CD8-positive, alpha-beta memory T cell (primary cell): ENCODE data around the gene PRRT3. TPM values are rescaled to one million over a fixed set of nuclear protein-coding genes. Genes with fewer than 3 reads are reported as not detected.
"Not testable (repeated sequence)": the region's sequence is repeated elsewhere in the genome, so short reads cannot be mapped to it uniquely, and the experiment has no call there.

Experiments
- CTCF ChIA-PET: fragments of 350-600 bp; sonication (Branson Sonifier 250); formaldehyde crosslinking; loops from one replicate; lab custom pipeline; 2021; ENCODE audit warnings: antibody characterized with exemption; lab: Charles Lee
- POLR2A ChIA-PET: fragments of 350-600 bp; sonication (Branson Sonifier 250); formaldehyde crosslinking; loops from one replicate; lab custom pipeline; 2021; ENCODE audit warnings: antibody characterized with exemption; lab: Charles Lee
- DNase-seq, 5 donors: peaks; one replicate each; pipeline versions ENCODE4 v3.0.0 to v3.0.0-alpha.2; 2020 to 2022; ENCODE audit warnings: mixed read lengths in 1 of 5
- H3K27ac ChIP-seq: one replicate; pipeline ENCODE4 v1.7.0; 2013; ENCODE audit warnings: low read depth, mild to moderate bottlenecking, low read length, moderate library complexity
- H3K27me3 ChIP-seq: 2 replicates; pipeline ENCODE4 v1.7.0; 2013; ENCODE audit warnings: low read length, mild to moderate bottlenecking; ENCODE audit not compliant: insufficient read depth, poor library complexity, severe bottlenecking
- H3K36me3 ChIP-seq: 2 replicates; pipeline ENCODE4 v1.7.0; 2013; ENCODE audit warnings: mild to moderate bottlenecking, low read length, moderate library complexity; ENCODE audit not compliant: insufficient read depth
- H3K4me1 ChIP-seq: 2 replicates; pipeline ENCODE4 v1.7.0; 2013; ENCODE audit warnings: mild to moderate bottlenecking, low read length, moderate library complexity; ENCODE audit not compliant: insufficient read depth
- H3K4me3 ChIP-seq: 2 replicates; pipeline ENCODE4 v1.7.0; 2013; ENCODE audit warnings: mild to moderate bottlenecking, low read length
- H3K9me3 ChIP-seq: 2 replicates; pipeline ENCODE4 v1.7.0; 2013; ENCODE audit warnings: mild to moderate bottlenecking, low read length
- H3K27ac Mint-ChIP-seq, 8 donors: one replicate each; pipeline ENCODE4 v1.8.0; 2020 to 2021; ENCODE audit warnings: mixed read lengths in 8 of 8, mild to moderate bottlenecking in 6 of 8, inconsistent platforms in 3 of 8, moderate library complexity in 3 of 8
- H3K27me3 Mint-ChIP-seq, 2 donors: one replicate each; pipeline ENCODE4 v1.8.0; 2020 to 2021; ENCODE audit warnings: mixed read lengths in 2 of 2, mild to moderate bottlenecking in 1 of 2, moderate library complexity in 1 of 2
- H3K36me3 Mint-ChIP-seq, 3 donors: one replicate each; pipeline ENCODE4 v1.8.0; 2020 to 2021; ENCODE audit warnings: mixed read lengths in 3 of 3, inconsistent platforms in 1 of 3, mild to moderate bottlenecking in 1 of 3
- H3K4me1 Mint-ChIP-seq, 3 donors: one replicate each; pipeline ENCODE4 v1.8.0; 2020 to 2021; ENCODE audit warnings: mixed read lengths in 3 of 3, inconsistent platforms in 1 of 3, mild to moderate bottlenecking in 1 of 3
- H3K4me3 Mint-ChIP-seq, 7 donors: one replicate each; pipeline ENCODE4 v1.8.0; 2020 to 2021; ENCODE audit warnings: mixed read lengths in 7 of 7, mild to moderate bottlenecking in 6 of 7, moderate library complexity in 4 of 7, inconsistent platforms in 2 of 7
- H3K9me3 Mint-ChIP-seq, 5 donors: one replicate each; pipeline ENCODE4 v1.8.0; 2020 to 2022; ENCODE audit warnings: mixed read lengths in 5 of 5, mild to moderate bottlenecking in 3 of 5, moderate library complexity in 2 of 5, inconsistent platforms in 1 of 5
- polyA plus RNA-seq: library from polyadenylated mRNA; unstranded; fragments of 300-500 nt; fragmentation: Illumina TruSeq; gene quantifications from one replicate; pipeline ENCODE4 v1.2.3, GENCODE V29; 2021
- total RNA-seq, 2 experiments: library from RNA; stranded (reverse); gene quantifications; one replicate each; pipeline ENCODE4 v1.2.3, GENCODE V29; 2021

PRRT3 gene
- total and polyA plus RNA-seq, 3 experiments from 2014 or later = 5.4 to 12.3 (median 12.1) TPM

- H3K27me3 Mint-ChIP-seq, DNase-seq, H3K36me3 ChIP-seq, H3K4me1 ChIP-seq, CTCF ChIA-PET, H3K4me3 Mint-ChIP-seq, H3K27me3 ChIP-seq, H3K9me3 Mint-ChIP-seq, H3K27ac ChIP-seq, H3K4me3 ChIP-seq, H3K9me3 ChIP-seq, POLR2A ChIA-PET: not testable (repeated sequence)
- peak overlapping the region; percentile 1 to 85 (median 62) for H3K27ac Mint-ChIP-seq
- H3K36me3 Mint-ChIP-seq = peaks cover 6 to 28% (median 18%) of the 10 kb centered on the region in 3 donors
- H3K4me1 Mint-ChIP-seq = peaks cover 26 to 51% (median 51%) of the 10 kb centered on the region in 3 donors
These were observed 55.3 kb downstream of the PRRT3 start for GRCh38 chr3:9896755-9897407.

GRCh38 chr3:9895715-9896114 is 56.5 kb downstream of the PRRT3 start:
- H3K4me3 Mint-ChIP-seq, DNase-seq, POLR2A ChIA-PET, H3K4me3 ChIP-seq, H3K9me3 ChIP-seq, H3K27me3 Mint-ChIP-seq, H3K27ac ChIP-seq, H3K9me3 Mint-ChIP-seq, H3K4me1 ChIP-seq, H3K36me3 ChIP-seq, H3K27me3 ChIP-seq, CTCF ChIA-PET: not testable (repeated sequence)
- Mint-ChIP-seq H3K27ac (peak overlapping the region; percentile 1 to 83 (median 32)), H3K4me1 (peaks cover 29 to 54% (median 53%) of the 10 kb centered on the region in 3 donors), H3K36me3 (peaks cover 6 to 32% (median 18%) of the 10 kb centered on the region in 3 donors)

Other genes starting within 250 kb of the PRRT3 start
- gene CPNE9, start 248.6 kb downstream of the PRRT3 start, total RNA-seq = under 1 TPM in 1 of 2 experiments, not detected in 1; 0.16 TPM
- gene CPNE9, start 248.6 kb downstream of the PRRT3 start, polyA plus RNA-seq = not detected
- gene BRPF1, start 220.7 kb downstream of the PRRT3 start, total RNA-seq = 10 to 100 TPM; 46.8 to 50.2 TPM
- gene BRPF1, start 220.7 kb downstream of the PRRT3 start, polyA plus RNA-seq = 27.0 TPM
- gene OGG1, start 202.5 kb downstream of the PRRT3 start, total RNA-seq = 10 to 100 TPM; 30.5 to 32.1 TPM
- 25.8 TPM for gene OGG1, start 202.5 kb downstream of the PRRT3 start, polyA plus RNA-seq
- gene CAMK1, start 182.5 kb downstream of the PRRT3 start, total RNA-seq = 10 to 100 TPM; 27.0 to 27.4 TPM
- 2.9 TPM for gene CAMK1, start 182.5 kb downstream of the PRRT3 start, polyA plus RNA-seq
- gene TADA3, start 159.9 kb downstream of the PRRT3 start, total RNA-seq = 10 to 100 TPM; 57.0 to 58.8 TPM
- 64.4 TPM for gene TADA3, start 159.9 kb downstream of the PRRT3 start, polyA plus RNA-seq
- gene ARPC4, start 159.3 kb downstream of the PRRT3 start, total RNA-seq = 100 to 1,000 TPM; 309 to 319 TPM
- 277 TPM for gene ARPC4, start 159.3 kb downstream of the PRRT3 start, polyA plus RNA-seq
- gene TTLL3, start 142.1 kb downstream of the PRRT3 start, total RNA-seq = 10 to 100 TPM; 18.8 to 19.1 TPM
- 3.8 TPM for gene TTLL3, start 142.1 kb downstream of the PRRT3 start, polyA plus RNA-seq
- gene RPUSD3, start 108.4 kb downstream of the PRRT3 start, total RNA-seq = 10 to 100 TPM; 74.3 to 77.6 TPM
- 51.8 TPM for gene RPUSD3, start 108.4 kb downstream of the PRRT3 start, polyA plus RNA-seq
- not detected for gene CIDEC, start 72.2 kb downstream of the PRRT3 start, total RNA-seq
- not detected for gene CIDEC, start 72.2 kb downstream of the PRRT3 start, polyA plus RNA-seq
- 10 to 100 TPM; 55.5 to 59.0 TPM for gene JAGN1, start 61.8 kb downstream of the PRRT3 start, total RNA-seq
- 44.4 TPM for gene JAGN1, start 61.8 kb downstream of the PRRT3 start, polyA plus RNA-seq
- 1 to 10 TPM in 1 of 2 experiments, under 1 TPM in 1; 0.47 to 1.2 TPM for gene IL17RE, start 49.6 kb downstream of the PRRT3 start, total RNA-seq
- 1.2 TPM for gene IL17RE, start 49.6 kb downstream of the PRRT3 start, polyA plus RNA-seq
- under 1 TPM; 0.20 to 0.31 TPM for gene IL17RC, start 35.3 kb downstream of the PRRT3 start, total RNA-seq
- 11.0 TPM for gene IL17RC, start 35.3 kb downstream of the PRRT3 start, polyA plus RNA-seq
- 10 to 100 TPM; 14.0 to 16.0 TPM for gene CRELD1, start 18.6 kb downstream of the PRRT3 start, total RNA-seq
- 24.5 TPM for gene CRELD1, start 18.6 kb downstream of the PRRT3 start, polyA plus RNA-seq
- 10 to 100 TPM; 56.3 to 56.8 TPM for gene EMC3, start 34.4 kb upstream of the PRRT3 start, total RNA-seq
- 90.9 TPM for gene EMC3, start 34.4 kb upstream of the PRRT3 start, polyA plus RNA-seq
- gene FANCD2, start 74.0 kb upstream of the PRRT3 start, total RNA-seq = 10 to 100 TPM; 55.9 to 56.2 TPM
- 6.3 TPM for gene FANCD2, start 74.0 kb upstream of the PRRT3 start, polyA plus RNA-seq
- not detected for gene FANCD2OS, start 155.8 kb upstream of the PRRT3 start, total RNA-seq
- gene FANCD2OS, start 155.8 kb upstream of the PRRT3 start, polyA plus RNA-seq = not detected
- 100 to 1,000 TPM; 105 to 106 TPM for gene BRK1, start 163.3 kb upstream of the PRRT3 start, total RNA-seq
- 230 TPM for gene BRK1, start 163.3 kb upstream of the PRRT3 start, polyA plus RNA-seq
- 10 to 100 TPM; 38.5 to 38.6 TPM for gene VHL, start 189.4 kb upstream of the PRRT3 start, total RNA-seq
- gene VHL, start 189.4 kb upstream of the PRRT3 start, polyA plus RNA-seq = 36.4 TPM
- gene IRAK2, start 212.5 kb upstream of the PRRT3 start, total RNA-seq = 1 to 10 TPM; 5.0 to 5.1 TPM
- gene IRAK2, start 212.5 kb upstream of the PRRT3 start, polyA plus RNA-seq = 10.3 TPM